GM19025 (cell line): Measurements from ENCODE around the gene NKX6-2.
"Not testable (repeated sequence)": the region's sequence is repeated elsewhere in the genome, so short reads cannot be mapped to it uniquely, and the experiment has no call there.

Source experiments
- ATAC-seq: cut with Tn5 transposase; IDR thresholded peaks from one replicate; pipeline ENCODE4 v1.9.1; 2021; ENCODE audit warnings: mild to moderate bottlenecking, low read depth, moderate library complexity; ENCODE audit not compliant: unreplicated experiment

The NKX6-2 gene

GRCh38 chr10:132743196-132743924, 42.6 kb downstream of the NKX6-2 start:
- not testable (repeated sequence) for ATAC-seq

GRCh38 chr10:132742837-132743194, 43.1 kb downstream of the NKX6-2 start:
- no peak for ATAC-seq

DNA sequence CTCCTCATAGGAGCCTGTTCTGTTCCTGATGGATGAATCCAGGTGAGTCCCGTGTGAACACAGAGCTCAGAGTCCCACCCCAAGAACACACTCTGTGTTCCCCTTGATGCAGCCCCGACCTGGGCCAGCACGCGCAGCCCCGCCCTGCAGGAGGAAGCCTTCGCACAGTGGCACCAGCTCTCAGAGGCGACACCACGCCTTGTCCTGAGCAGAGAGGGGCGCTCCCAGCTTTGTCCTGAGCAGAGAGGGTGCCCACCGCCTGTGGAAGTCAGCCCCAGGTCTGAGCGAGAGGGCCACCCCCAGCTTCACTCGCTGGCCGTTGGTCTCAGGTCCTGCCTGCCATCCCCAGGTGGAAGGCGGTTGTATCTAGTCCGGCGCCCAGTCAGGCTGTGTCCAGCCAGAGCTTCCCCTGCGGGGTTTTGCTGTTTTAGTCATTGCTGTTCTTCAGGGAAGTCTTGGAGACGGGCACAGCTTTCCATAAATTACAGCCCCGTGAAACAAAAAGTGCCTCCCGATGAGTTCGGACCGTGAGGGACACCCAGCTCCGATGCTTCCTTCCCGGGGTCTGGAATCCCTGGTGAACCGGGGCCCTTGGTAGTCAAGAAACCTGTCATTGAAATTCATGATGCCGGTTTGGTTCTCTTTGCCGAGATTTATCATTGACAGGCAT, 43.6 kb downstream of the NKX6-2 start:
- no peak for ATAC-seq

DNA sequence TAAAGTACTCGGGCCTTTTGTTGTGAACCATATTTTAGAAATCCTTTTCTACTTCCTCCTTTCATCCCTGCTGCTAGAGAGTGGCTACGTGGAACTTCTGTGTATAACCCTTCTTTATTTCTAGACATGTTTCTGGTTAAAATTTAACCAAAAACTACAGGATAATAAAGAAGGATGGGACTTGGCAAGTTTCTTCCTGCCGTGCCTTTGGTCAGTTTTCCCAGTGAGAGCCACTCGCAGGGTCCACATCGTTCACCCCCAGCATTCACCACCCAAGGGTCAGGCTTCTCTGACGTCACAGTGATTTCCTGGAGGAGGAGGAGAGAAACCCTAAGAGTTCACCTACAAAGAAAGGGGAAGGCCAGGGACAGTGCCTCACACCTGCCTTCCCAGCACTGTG, 45.4 kb downstream of the NKX6-2 start:
- ATAC-seq = no peak

DNA sequence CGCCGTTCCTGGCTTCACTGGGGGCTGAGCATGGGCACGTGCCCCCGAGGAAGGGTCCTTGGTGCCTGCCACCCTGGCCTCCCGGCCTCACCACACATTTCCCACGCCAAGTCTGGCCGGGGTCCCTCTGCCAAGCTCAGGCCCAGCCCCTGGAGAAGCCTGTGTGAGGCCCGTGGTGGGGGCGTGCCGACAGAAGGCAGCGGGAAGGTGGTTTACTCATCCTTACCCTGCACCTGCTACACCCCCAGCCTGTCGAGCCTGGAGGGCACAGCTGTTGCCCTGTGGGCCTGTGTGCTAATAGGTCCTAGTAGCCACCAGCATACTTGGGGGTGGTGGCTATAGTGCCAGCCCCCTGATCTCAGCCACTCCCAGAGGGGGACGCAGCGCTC, 46.7 kb downstream of the NKX6-2 start:
- no peak for ATAC-seq

GRCh38 chr10:132738454-132739224, 47.3 kb downstream of the NKX6-2 start:
- no peak for ATAC-seq

DNA sequence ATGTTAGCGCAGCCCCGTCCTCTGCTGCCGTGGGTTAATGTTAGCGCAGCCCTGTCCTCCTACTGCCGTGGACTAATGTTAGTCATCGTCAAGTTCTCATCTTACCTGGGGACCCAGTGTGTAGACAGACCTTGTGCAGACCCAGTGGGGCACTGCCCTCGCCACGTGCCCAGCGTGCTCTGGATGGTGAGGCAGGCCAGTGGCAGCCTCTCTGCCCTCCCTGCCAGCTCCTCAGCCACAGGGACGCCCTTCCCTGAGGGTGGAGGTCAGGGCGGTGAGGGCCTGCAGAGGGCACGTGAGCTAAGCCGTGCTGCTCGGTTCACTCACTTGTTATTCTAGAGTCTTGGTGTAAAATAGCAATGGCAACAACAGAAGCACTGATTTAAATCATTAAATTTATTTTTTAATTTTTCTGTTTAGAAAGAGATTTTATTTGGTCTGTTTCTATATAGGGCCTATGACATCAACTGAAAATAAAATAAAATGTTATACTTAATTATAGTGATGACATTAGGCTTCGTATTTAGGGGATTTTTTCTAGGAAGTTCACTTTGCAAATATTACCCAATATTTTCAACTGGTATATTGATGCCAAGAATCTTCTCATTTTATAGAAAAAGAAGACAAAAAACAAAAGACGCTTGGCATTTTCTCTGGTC, 48.4 kb downstream of the NKX6-2 start:
- ATAC-seq = no peak

DNA sequence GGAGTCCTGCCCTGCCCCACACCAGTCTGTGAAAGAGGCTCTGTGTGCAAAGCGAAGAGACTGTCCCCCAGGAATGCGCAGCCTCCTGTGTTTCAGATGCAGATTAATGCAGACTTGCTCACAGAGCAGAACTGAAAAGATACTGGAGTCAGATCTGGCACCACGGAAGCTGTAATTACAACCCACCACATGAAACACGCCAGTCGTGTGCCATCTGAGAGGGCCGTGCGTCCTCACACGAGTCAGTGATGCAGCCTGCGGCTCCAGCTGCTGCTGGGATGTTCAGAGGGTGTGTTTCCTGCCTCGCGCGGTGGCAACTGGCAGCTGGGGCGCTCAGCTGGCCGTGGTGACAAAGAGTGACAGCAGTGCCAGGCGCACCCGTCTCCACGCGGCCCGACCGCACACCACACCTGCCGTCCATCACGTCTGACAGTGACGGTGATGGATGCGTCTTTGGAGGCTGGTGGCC, 50.0 kb downstream of the NKX6-2 start:
- ATAC-seq = no peak

DNA sequence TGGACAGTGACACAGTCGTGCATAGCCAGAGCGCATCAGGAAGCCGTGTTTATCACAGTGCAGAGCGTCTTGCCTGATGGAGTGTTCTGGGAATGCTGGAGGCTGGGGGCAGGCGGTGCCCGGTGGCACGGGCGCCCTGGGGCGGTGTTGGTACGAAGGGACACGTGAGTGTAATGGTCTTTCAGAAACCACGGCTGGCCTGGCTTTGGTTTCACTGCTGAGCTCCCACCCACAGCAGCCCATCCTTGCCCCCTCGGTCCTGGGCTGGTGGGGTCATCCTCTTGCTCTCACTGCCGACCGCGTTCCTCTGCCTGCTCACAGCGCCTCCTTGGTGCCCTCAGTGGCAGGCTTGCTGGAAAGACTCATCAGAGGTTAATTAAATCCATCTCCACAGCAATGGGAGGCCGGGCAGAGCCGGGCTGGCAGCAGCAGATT, 50.6 kb downstream of the NKX6-2 start:
- no peak for ATAC-seq

GRCh38 chr10:132733926-132734325, 52.0 kb downstream of the NKX6-2 start:
- ATAC-seq = no peak
